GM21825 (cell line): ENCODE measurements around the gene BTBD9.

Source experiments
- ATAC-seq: cut with Tn5 transposase; IDR thresholded peaks from one replicate; pipeline ENCODE4 v1.9.1; 2021; ENCODE audit warnings: mild to moderate bottlenecking, moderate library complexity; ENCODE audit not compliant: unreplicated experiment

The BTBD9 gene

DNA sequence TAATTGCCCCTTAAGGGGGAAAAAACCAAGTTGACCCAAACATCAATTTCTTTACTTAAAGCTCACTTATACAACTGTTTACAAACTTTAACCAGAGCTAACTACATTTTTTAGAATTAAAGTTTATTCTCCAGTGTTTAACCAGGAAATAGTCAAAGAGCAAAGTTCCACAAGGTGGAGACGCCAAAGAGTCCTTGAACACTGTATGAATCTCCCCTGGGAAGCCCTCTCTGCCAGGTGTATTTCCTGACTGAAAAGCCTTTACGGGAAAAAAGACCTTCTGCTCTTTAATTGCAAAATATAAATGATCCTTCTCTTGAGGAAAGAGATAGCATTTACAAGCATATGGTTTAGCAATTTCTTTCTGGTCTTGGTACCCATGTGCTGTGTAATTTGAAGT lies 36.2 kb downstream of the BTBD9 start:
- no peak for ATAC-seq

DNA sequence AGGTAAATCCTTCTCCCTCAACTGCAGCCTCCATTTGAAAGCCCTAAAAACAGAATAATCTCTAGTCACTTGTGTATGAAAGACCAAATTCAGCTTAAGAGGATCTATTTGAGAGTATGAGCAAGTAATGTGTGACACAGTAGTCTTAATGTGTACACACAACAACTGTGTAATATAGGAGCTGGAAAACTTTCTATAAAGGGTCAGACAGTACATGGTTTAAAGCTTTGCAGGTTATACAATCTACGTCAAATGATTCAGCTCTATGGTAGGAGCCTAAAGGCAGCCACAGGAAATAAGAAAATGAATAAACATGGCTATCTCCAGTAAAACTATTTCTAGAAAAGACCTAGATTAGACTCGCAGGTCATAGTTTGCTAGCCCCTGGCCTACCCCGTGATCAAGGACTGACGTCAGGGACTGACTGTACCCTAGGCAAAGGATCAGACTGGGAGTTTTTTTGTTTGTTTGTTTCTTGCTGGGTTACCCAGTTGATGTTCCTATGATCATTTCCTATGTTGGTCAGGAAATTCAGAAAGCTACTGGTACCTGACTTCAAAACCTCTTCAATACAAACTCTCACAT lies 39.7 kb downstream of the BTBD9 start:
- no peak for ATAC-seq

DNA sequence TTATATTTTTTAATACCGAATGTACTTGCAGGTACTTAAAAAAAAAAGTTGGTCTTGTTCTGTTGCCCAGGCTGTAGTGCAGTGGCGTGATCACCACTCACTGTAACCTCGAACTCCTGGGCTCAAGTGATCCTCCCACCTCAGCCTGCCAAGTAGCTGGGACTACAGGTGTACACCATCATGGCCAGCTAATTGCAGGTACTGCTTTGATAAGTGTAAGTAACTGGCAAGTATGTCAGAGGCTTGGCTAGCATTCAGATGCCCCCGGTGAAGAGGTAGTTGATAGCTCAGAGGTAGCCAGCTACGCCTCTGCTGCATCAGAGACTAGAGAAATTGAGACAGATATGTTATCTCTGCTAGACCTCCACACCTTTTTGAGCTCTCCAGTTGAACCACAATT lies 40.5 kb downstream of the BTBD9 start:
- no peak for ATAC-seq

DNA sequence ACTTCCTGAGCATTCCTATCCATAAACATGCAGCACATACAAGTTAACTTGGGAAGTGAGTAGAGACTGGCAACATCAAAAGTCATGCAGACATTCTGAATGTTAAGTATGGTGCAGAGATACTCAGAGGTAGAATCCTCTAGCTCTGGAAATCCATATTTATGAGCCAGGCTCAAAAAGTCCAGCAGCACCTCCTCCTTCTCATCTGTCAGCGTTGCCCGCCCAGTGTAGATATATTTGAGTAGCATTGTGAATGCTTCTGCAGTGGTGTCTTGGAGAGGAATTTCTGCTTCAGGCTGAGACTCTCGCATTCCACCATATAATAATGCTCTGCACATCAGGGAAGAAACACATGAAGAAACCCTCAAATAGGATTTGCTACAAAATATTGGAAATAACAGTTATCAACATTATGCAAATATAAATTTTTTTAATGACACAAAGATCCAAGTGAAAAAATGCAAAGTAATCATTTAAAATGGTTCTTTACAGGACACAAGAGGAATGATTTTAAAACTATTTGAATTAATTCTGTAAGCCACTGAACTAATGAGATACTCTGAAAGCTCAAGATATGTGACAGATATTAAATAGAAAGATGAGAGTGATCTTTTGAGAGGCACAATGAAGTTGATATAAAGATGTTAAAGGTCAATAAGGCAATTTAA lies 45.6 kb downstream of the BTBD9 start:
- no peak for ATAC-seq

DNA sequence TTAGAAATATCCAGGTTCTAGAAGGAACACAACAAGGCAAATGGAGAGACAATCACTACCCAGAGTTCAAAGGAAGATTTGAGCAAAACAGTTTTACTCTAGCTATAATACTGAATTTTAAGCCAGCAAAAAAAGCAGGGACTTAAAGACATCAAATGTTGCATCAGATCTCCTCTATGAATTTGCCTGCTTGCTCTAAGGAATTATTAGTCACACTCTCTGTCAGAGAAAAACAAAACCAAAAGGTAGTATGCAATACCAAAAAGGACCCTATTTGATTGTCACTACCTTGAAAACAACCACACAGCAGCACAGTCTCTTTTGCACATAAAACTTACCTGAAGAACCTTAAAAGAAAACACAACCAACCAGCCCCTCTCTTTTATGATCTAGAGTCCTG lies 46.3 kb downstream of the BTBD9 start:
- no peak for ATAC-seq

DNA sequence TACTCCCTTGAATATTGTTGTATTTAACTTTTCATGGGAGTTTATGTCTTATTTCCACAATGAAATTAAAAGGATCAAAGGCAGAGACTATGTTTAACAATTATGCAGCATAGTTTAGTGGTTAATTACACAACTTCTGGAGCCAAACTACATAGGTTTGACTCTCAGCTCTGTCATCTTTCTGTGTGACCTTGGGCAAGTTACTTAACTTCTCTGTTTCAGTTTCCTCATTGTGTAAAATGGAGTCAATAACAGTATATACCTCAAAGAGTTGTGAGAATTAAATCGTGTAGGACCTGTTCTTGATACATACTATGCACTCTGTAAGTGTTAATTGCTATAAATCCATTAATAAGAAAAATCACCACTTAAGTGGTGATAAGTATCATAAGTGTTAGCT lies 48.3 kb downstream of the BTBD9 start:
- no peak for ATAC-seq

DNA sequence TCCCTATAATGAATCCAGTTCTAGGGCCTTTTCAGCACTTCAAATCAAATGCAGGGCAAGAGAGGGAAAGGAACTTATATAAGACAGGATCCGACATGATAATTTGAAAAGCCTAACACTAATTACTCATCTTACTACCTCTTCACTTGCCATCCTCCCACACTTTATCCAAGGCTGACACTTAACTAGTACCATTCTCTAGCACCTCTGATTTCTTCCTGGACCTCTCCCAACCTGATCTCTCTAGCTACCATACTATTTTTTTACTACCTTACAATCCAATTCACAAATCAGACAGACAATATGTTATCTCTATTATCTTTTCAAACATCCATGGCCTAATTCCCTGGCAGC lies 50.4 kb downstream of the BTBD9 start:
- no peak for ATAC-seq

DNA sequence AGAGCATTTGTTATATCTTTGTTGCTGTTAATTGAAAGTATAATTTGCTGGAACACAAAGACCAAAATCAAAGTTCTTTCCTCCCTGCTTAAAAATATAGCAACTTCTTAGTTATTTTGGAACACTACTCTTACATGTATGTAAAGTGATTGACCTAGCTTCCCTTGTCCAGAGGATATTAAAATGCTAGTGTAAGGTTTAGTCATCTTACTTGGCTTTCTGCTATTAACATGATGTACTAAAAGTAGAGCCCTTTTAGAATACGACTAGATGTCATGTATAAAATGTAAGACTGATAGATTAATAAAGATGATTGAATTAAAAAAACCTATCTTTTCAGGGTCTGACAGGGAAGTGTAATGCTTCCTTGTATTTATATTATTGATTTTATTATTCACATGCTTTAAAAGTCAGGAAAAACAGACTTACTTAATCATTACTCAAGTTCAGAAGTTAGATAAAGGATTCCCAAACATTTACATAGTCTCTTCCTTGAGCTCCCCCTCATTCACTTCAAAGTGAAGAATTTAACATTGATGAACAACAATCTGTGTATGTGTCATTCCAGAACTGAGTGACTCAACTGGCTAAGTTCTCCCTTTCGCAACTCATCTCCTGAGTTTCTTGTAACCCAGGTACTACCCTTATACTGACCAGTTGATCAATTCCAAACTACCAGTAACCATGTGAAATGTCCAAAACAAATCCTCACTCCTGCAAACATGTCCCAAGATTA lies 50.9 kb downstream of the BTBD9 start:
- ATAC-seq: no peak

DNA sequence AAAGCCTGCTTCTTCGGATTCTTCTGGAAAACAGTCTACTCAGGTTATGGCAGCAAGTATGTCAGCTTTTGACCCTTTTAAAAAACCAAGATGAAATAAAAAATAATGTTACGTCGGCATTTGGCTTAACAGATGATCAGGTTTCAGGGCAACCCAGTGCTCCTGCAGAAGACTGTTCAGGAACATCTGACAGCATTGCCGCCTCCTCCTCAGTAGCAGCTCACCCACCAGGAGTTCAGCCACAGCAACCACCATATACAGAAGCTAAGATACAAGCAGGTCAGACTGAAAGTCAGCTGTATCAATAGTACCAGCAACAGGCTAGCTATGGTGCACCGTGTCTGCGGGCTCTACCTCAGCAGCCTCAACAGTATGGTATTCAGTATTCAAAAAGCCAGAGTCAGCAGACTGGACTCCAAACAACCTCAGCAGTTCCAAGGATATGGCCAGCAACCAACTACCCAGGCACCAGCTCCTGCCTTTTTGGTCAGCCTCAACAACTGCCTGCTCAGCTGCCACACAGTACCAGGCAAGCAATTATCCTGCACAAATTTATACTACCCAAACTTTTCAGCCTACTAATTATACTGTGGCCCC lies 51.9 kb downstream of the BTBD9 start:
- ATAC-seq: no peak

DNA sequence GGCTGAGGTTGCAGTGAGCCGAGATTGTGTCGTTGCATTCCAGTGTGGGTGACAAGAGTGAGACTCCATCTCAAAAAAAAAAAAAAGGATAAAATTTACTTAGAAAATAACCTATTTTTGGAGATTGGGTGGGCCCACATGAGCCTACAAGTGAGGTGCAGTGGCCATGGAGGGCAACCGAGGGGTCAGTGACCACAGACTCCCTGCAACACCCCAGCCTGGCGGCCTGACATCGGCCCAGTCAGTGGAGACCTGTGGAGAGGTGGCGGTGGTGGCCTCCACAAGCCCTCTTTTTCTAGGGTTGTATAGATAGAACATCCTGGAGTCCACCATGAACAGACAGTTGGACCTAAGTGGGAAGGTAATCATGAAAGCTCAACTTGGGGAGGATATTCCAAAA lies 52.7 kb downstream of the BTBD9 start:
- no peak for ATAC-seq

DNA sequence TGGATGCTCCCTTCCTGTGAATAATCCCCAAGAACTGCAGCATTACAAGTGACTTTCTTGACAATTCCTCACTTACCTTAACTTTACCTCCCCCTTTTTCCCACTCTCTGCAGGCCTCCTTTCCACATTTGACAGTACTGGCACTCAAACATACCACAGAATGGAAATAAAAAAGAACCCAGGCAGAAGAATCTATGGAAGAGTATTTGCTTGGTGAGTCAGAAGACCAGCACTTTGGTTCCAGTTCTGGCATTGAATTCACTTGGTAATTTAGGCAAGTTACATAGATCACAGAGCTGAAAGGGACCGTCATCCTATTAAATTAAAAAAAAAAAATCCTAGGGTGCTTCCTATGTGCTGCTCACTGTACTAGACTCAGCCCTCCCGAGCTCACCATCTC lies 55.0 kb downstream of the BTBD9 start:
- no peak for ATAC-seq

DNA sequence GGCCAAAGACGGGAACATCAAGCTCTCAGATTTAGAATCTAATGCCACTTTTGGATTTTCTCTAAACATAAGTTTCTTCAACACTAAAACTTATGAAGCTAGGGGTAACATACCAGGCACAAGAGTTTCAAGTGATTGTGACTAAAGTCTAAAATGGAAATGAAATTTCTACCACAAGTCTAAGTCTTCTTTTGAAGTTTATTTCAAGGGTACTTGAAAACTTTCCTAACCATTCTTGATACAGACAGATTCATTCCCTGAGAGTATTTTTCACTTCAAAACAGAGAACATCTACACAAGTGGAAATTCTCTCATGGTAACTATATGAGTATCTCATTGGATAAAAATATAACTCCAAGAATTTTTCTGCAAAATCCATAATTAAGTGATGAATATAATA lies 56.2 kb downstream of the BTBD9 start:
- no peak for ATAC-seq

DNA sequence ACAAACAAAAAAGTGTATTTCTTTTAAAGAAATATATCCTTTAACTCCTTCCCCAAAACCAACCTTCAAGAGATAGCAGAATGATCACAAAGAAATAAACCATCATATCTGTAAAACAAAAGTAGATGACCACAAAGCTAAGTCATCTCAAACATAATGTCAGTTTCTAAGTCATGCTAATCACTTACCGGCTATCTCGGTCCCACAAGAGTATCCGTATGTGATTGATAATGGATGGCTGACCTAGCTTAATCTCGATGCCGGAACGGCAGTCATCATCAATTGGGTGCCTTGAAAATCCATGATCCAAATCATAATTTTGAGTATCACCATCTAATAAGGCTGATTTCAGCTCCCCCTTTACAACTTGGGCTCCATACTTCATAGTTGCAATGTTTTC lies 59.7 kb downstream of the BTBD9 start:
- ATAC-seq: no peak

DNA sequence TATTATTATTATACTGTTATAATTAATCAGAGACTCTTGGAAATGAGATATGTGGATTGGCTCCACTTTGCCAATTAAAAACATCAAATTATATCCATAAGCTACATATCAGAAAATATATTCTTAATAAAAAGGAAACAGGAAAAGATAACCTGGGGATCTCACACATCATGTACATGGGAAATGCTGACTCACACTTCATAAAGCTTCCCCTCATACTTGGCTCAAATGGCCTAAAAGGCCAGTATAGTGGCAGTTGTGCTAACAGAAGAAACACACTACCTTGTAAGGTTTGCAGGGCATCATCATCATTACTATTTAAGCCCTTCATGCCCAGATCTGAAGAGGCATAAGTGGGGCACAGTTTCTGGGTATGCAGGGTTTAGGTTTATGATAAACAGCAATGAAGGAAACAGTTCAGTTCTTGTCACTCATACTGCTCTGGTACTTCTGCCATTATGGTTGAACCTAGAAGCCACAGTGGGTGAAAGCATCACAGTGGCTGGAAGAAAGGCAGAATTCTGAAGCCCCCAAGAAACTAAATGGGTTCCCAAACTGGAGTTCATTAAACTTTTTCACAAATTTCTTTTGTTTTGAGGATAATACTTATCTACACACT lies 60.6 kb downstream of the BTBD9 start:
- ATAC-seq: no peak

DNA sequence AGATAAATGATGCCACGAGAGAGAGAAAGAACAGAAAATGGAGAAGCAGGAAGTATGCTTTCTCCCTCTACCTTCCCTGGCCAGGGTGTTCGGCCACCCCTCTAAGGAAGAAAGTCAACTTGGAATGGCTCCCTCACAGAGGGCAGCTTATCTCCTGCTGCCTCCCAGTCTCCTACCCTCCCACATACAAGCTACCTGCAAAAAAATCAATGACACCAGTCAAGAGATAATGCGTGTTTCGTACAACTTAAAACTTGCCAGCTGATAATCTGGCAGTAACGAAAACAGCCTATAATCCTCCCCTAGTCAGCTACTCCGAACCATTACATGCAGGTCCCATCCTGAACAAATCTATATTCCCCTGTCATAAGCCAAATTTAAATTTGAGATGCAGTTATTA lies 61.7 kb downstream of the BTBD9 start:
- no peak for ATAC-seq

DNA sequence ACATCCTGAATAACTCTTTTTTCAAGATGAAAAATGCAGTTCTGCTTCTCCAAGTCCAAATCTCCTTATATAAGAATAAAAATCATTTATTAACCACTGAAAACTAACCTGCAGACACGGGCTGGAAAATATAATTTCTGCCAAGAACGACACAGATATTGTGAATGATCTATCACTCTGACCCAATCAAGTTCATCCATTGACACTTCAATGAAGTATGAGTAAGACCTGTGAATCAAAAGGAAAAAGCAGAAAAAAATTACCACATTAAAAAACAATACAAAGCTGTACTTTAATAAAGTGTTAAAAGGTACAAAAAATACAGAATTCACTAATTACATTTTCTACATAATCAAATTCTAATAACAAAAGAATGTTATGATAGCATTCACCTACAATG lies 62.2 kb downstream of the BTBD9 start:
- ATAC-seq: no peak

DNA sequence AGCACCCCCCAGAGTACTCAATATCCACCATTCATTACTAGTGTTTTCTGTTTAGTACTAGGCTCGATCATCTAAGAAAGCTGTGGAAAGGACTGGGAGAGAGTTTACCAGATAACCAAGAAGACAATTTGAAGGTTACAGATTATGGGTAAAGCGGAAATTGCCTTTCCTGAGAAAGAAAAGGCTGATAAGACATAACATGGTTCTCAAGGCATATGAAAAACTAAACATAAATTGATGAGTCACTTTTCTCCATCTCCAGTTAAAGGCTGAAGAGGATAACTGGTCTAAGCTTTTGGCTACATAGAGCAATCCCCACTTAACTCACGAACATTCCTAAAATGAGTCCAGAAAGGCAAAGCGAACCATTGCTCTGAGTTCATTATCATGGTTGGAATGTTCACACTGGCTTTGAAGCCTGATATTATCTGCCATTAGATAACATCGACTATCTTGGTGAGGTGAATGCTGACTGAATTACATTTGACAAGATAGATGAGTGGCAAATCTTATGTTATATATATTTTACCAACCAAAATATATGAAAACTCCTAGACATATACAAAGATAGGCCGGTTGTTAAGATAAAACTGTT lies 65.8 kb downstream of the BTBD9 start:
- ATAC-seq: no peak

DNA sequence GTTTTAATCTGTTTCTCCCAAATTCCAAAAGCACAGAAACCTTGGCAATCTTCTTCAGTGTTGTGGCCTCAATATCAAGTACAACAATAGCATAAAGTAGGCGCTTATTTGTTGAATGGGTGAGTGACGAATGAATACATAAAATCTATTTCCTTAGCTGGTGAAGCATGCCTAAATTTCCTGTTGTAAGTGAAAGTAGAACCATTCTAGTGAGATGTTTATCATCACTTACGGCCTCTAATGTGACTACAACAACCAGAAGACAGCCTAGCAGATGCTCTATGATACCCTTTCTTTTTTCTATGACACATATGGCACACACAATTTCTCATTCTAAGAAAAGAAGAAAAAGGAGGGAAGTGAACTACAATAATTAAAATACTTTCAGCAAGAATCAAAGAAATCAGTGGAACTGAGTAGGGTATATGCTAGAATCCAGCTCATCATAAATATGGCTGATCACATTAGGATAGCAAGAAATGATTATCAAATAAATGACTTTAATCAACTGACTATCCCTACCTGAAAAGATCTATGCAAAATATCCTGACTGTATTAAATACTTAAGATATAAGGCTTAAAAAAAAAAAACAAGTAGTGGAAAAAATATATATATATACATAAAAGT lies 67.4 kb downstream of the BTBD9 start:
- ATAC-seq: peak; percentile 78

DNA sequence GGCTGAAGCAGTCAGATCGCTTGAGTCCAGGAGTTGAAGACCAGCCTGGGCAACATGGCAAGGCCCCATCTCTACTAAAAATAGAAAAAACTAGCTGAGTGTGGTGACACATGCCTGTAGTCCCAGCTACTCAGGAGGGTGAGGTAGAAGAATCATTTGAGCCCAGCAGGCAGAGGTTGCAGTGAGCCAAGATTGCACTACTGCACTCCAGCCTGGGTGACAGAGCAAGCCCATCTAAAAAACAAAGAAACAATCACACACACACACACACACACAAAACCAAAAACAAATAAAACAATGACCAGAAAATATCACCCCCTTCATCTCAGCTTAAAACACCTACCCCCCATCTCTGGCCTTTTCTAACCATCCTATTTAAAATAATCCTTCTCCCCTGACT lies 68.0 kb downstream of the BTBD9 start:
- no peak for ATAC-seq

DNA sequence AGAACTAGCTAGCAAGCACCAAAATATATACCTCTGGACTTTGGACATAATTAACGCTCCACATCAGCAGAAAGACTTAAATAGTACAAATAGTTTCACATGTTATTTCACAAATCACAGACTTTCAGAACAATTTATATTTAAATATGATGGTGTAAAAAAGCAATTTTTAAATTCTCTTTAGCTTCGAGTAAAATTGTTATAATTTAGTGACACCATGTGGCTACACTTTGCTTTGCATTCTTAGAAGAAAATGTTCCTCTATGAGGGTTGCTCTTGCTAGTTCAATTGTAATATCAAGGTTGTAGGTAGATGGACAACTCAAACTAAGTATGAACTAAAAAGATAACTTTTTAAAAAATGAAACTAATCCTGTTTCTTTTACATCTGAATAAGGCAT lies 69.0 kb downstream of the BTBD9 start:
- no peak for ATAC-seq

DNA sequence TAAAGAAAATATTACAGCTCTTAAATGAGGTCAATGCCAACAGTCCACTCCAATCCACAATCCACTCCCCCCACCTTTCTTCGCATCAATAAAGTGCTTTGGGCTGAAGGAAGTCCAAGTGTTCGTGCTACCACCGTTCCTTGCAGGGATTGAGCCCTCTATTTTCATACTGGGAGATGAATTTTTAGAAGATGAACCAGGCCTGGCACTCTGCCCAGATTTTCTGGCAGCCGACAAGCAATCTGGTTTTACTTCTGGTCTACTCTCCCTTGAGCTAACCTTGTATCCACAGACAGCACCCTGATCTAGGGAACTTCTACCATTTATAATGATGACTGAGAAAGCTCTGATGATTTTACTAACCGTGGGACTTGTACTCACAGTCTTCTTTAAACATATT lies 72.3 kb downstream of the BTBD9 start:
- ATAC-seq: no peak
